Central memory CD4-positive, alpha-beta T cell (primary cell): Measurements from ENCODE around the gene MKX.
A peak's percentile ranks its signal among the peaks of the same experiment; 100 is the strongest.

Source experiments
- DNase-seq: peaks from one replicate; pipeline ENCODE4 v3.0.0; 2022

Gene MKX

GRCh38 chr10:27742195-27743011 lies 3.2 kb downstream of the MKX start:
- peak; percentile 73 for DNase-seq

- DNase-seq: peak; percentile 0
Observed at GRCh38 chr10:27741173-27742091, 4.2 kb downstream of the MKX start.

GRCh38 chr10:27736396-27736795 lies 9.2 kb downstream of the MKX start:
- no peak for DNase-seq

- no peak for DNase-seq
Observed at GRCh38 chr10:27730041-27730440, 15.6 kb downstream of the MKX start.

GRCh38 chr10:27728338-27728737 lies 17.3 kb downstream of the MKX start:
- DNase-seq: no peak

- no peak for DNase-seq
Observed at GRCh38 chr10:27724287-27724686, 21.3 kb downstream of the MKX start.

- DNase-seq: no peak
Observed at GRCh38 chr10:27723436-27723835, 22.2 kb downstream of the MKX start.

- no peak for DNase-seq
Observed at GRCh38 chr10:27720529-27720928, 25.1 kb downstream of the MKX start.

- DNase-seq: no peak
Observed at GRCh38 chr10:27719052-27719451, 26.6 kb downstream of the MKX start.

- DNase-seq: no peak
Observed at GRCh38 chr10:27717861-27718260, 27.8 kb downstream of the MKX start.

GRCh38 chr10:27717224-27717623 lies 28.4 kb downstream of the MKX start:
- no peak for DNase-seq

GRCh38 chr10:27716521-27716920 lies 29.1 kb downstream of the MKX start:
- no peak for DNase-seq

- no peak for DNase-seq
Observed at GRCh38 chr10:27715505-27715904, 30.1 kb downstream of the MKX start.

GRCh38 chr10:27714349-27714748 lies 31.3 kb downstream of the MKX start:
- DNase-seq: no peak

GRCh38 chr10:27713941-27714340 lies 31.7 kb downstream of the MKX start:
- no peak for DNase-seq

- DNase-seq: no peak
Observed at GRCh38 chr10:27710014-27710413, 35.6 kb downstream of the MKX start.

GRCh38 chr10:27709304-27709703 lies 36.3 kb downstream of the MKX start:
- no peak for DNase-seq

- DNase-seq: no peak
Observed at GRCh38 chr10:27701938-27702537, 43.6 kb downstream of the MKX start.

- no peak for DNase-seq
Observed at GRCh38 chr10:27699776-27700175, 45.8 kb downstream of the MKX start.

- no peak for DNase-seq
Observed at GRCh38 chr10:27698961-27699360, 46.7 kb downstream of the MKX start.

GRCh38 chr10:27696466-27696865 lies 49.2 kb downstream of the MKX start:
- DNase-seq: no peak

GRCh38 chr10:27695706-27696105 lies 49.9 kb downstream of the MKX start:
- DNase-seq: no peak

GRCh38 chr10:27695088-27695487 lies 50.5 kb downstream of the MKX start:
- no peak for DNase-seq
